H1 (cell line): ENCODE measurements around the gene EML1.

Experiments used
- ASH2L ChIP-seq: fragments of 200-600, 300-600 bp; sonication (generic); IDR thresholded peaks from one replicate; pipeline ENCODE4 v1.7.1; 2017; ENCODE audit warnings: low read length
- BACH1 ChIP-seq: IDR thresholded peaks from 2 replicates; pipeline ENCODE4 v1.6.1; 2012; ENCODE audit warnings: low read length, improper control_type of control experiment
- CBX8 ChIP-seq: fragments of 300-800, 300-1000 bp; sonication (generic); IDR thresholded peaks from 2 replicates; pipeline ENCODE4 v1.7.1; 2016; ENCODE audit warnings: low read depth, low read length, borderline replicate concordance
- KDM4A ChIP-seq: IDR thresholded peaks from one replicate; pipeline ENCODE4 v1.7.1; 2012; ENCODE audit warnings: low read depth, mild to moderate bottlenecking, moderate library complexity, low read length, inconsistent platforms; ENCODE audit not compliant: severe bottlenecking
- POLR2A ChIP-seq, 2 experiments: IDR thresholded peaks; 1 replicate in 1 of 2; 2 replicates in 1 of 2; pipeline ENCODE4 v1.6.1; 2011; ENCODE audit warnings: low read depth in 2 of 2, low read length in 2 of 2, mild to moderate bottlenecking in 2 of 2; ENCODE audit errors: control extremely low read depth in 1 of 2
- RFX5 ChIP-seq: IDR thresholded peaks from 2 replicates; pipeline ENCODE4 v1.6.1; 2011; ENCODE audit warnings: low read depth, low read length, improper control_type of control experiment, borderline replicate concordance
- SUZ12 ChIP-seq: fragments of 200-600 bp; sonication (generic); IDR thresholded peaks from 2 replicates; pipeline ENCODE4 v1.6.1; 2012; ENCODE audit warnings: mild to moderate bottlenecking, inconsistent platforms, low read length, moderate library complexity, mixed read lengths
- YY1 ChIP-seq: IDR thresholded peaks from 2 replicates; pipeline ENCODE4 v1.6.1; 2011; ENCODE audit warnings: low read depth, mild to moderate bottlenecking, low read length
- ZNF274 ChIP-seq: IDR thresholded peaks from 2 replicates; pipeline ENCODE4 v1.7.0; 2012; ENCODE audit warnings: low read length, borderline replicate concordance; ENCODE audit errors: extremely low read depth
- TF ChIP-seq, protein P1 (sequence below), 3 experiments: IDR thresholded peaks; 1 replicate in 2 of 3; 2 replicates in 1 of 3; pipeline versions ENCODE4 v1.5.1 to v1.6.1; 2011; ENCODE audit warnings: low read length in 3 of 3, mild to moderate bottlenecking in 3 of 3, inconsistent platforms in 2 of 3, low read depth in 1 of 3, moderate library complexity in 1 of 3; ENCODE audit not compliant: insufficient read depth in 1 of 3; ENCODE audit errors: control extremely low read depth in 1 of 3

DNA sequence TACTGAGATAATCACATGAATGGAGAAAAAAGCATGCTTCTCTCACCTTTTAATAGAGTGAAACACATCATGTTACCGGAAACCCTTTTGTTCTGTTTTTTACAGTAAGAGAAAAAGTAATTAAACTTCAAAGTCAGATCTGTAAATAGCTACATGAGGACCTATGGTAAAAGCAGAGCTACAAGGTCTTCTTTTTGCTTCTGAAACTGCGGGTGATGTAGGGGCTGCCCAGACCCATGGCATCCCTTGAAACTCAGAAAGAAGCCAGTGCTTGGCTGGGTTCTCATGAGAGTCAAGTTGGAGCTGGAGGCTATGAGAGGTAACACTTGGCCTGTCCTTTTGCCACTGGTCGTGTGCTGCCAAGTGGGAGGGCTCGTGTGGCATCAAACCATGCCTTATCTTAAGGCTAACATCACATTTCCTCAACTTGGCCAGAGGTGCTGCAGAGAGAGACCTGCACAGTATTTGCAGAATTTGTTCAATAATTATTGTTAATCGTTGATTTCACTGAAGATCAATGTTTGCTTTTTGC lies 47.6 kb downstream of the EML1 start:
- no peak for TF ChIP-seq RFX5
- TF ChIP-seq, protein P1, sequence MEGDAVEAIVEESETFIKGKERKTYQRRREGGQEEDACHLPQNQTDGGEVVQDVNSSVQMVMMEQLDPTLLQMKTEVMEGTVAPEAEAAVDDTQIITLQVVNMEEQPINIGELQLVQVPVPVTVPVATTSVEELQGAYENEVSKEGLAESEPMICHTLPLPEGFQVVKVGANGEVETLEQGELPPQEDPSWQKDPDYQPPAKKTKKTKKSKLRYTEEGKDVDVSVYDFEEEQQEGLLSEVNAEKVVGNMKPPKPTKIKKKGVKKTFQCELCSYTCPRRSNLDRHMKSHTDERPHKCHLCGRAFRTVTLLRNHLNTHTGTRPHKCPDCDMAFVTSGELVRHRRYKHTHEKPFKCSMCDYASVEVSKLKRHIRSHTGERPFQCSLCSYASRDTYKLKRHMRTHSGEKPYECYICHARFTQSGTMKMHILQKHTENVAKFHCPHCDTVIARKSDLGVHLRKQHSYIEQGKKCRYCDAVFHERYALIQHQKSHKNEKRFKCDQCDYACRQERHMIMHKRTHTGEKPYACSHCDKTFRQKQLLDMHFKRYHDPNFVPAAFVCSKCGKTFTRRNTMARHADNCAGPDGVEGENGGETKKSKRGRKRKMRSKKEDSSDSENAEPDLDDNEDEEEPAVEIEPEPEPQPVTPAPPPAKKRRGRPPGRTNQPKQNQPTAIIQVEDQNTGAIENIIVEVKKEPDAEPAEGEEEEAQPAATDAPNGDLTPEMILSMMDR (IDR thresholded peaks at IDR 0.05; ENCODE audit: control extremely low read depth in 1 of 3, insufficient read depth in 1 of 3, low read depth in 1 of 3, low read length in 3 of 3), result no peak
- no peak for TF ChIP-seq SUZ12
- TF ChIP-seq ASH2L, result no peak
- no peak for TF ChIP-seq ZNF274
- TF ChIP-seq YY1, result no peak
- TF ChIP-seq BACH1, result no peak
- no peak for TF ChIP-seq KDM4A
- TF ChIP-seq CBX8, result no peak
- no peak for TF ChIP-seq POLR2A (IDR thresholded peaks at IDR 0.05; ENCODE audit: control extremely low read depth in 1 of 2, low read depth in 2 of 2, low read length in 2 of 2)
